ENCODE data around the gene MINDY2.
"Not testable (repeated sequence)": the region's sequence is repeated elsewhere in the genome, so short reads cannot be mapped to it uniquely, and the experiment has no call there.

Gene MINDY2

DNA sequence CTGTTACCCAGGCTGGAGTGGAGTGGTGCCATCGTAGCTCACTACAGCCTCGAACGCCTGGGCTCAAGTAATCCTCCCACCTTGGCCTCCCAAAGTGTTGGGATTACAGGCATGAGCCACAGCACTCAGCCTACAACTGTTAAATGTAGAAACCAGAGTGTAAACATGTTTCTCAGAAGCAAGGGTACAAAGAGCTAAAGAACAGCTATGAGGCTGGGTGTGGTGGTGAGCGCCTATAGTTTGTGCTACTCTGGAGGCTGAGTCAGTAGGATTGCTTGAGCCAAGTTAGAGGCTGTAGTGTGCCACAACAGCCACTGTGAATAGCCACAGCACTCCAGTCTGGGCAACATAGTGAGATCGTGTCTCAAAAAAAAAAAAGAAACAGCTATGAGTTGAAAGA lies 4.8 kb upstream of the MINDY2 start:
- Mint-ChIP-seq H3K4me3 (no peak overlapping the region), H3K36me3 (peaks cover 2% of the 10 kb centered on the region), H3K9me3 (ENCODE audit: low read depth) (peaks cover 5% of the 10 kb centered on the region), H3K4me1 (ENCODE audit: low read depth) (peaks cover 14% of the 10 kb centered on the region), H3K27me3 (no peaks in the 10 kb centered on the region), H3K27ac (no peak overlapping the region)

DNA sequence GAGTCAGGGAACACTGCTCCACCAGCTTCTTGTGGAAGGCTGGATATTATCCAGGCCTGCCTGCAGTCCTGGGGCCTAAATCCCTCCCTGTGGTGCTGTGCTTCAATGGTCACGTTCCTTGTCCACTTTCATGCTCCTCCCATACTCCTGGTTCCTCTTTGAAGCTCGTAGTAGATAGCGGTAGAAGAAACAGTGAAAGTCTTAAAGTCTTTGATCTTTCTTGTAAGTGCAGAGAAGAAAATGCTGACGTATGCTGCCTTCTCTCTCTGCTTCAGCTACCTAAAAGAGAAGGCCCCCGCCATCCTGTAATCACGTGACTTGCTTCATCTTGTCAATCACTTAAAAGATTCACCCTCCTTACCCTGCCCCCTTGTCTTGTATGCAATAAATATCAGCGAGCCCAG lies 2.5 kb upstream of the MINDY2 start:
- H3K27ac Mint-ChIP-seq: peak overlapping the region; percentile 66
- not testable (repeated sequence) for H3K36me3 Mint-ChIP-seq; H3K4me3 Mint-ChIP-seq; H3K27me3 Mint-ChIP-seq; H3K9me3 Mint-ChIP-seq (ENCODE audit: low read depth)
- peaks cover 14% of the 10 kb centered on the region for H3K4me1 Mint-ChIP-seq (ENCODE audit: low read depth)

DNA sequence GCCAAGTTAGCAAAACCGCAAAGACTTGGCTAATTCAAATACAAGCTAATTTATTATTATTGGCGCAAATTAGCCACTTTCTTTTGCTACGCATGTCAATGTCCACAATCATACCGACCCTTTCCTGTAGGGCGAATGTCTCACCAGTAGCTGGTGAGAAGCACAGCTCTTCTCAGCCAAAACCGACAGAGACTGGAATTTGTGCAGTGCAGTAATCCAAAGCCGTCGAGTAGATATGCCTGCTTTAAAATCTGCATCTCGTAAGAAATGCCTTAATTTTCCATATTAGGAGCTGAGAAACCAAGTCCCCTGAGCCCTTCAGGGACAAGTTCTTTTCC lies 614 bp upstream of the MINDY2 start:
- no peaks in the 10 kb centered on the region for H3K36me3 Mint-ChIP-seq
- peaks cover 14% of the 10 kb centered on the region for H3K4me1 Mint-ChIP-seq (ENCODE audit: low read depth)
- no peak overlapping the region for H3K4me3 Mint-ChIP-seq
- peak overlapping the region; percentile 95 for H3K27ac Mint-ChIP-seq
- no peaks in the 10 kb centered on the region for H3K27me3 Mint-ChIP-seq
- H3K9me3 Mint-ChIP-seq (ENCODE audit: low read depth): no peaks in the 10 kb centered on the region

DNA sequence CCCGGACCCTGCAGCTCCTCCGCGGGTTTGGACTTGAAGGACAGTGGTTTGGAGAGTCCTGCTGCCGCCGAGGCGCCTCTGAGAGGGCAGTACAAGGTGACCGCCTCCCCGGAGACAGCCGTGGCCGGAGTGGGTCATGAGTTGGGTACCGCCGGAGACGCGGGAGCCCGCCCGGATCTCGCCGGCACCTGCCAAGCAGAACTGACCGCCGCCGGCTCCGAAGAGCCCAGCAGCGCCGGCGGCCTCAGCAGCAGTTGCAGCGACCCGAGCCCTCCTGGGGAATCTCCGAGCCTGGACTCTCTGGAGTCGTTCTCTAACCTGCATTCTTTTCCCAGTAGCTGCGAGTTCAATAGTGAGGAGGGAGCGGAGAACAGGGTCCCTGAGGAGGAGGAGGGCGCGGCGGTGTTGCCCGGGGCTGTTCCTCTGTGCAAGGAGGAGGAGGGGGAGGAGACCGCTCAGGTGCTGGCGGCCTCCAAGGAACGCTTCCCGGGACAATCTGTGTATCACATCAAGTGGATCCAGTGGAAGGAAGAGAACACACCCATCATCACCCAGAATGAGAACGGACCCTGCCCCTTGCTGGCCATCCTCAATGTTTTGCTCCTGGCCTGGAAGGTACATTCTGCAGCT lies 634 bp downstream of the MINDY2 start:
- H3K27ac Mint-ChIP-seq: peak overlapping the region; percentile 89
- H3K4me1 Mint-ChIP-seq (ENCODE audit: low read depth): peaks cover 14% of the 10 kb centered on the region
- H3K9me3 Mint-ChIP-seq (ENCODE audit: low read depth): no peaks in the 10 kb centered on the region
- H3K36me3 Mint-ChIP-seq: no peaks in the 10 kb centered on the region
- H3K27me3 Mint-ChIP-seq: no peaks in the 10 kb centered on the region
- no peak overlapping the region for H3K4me3 Mint-ChIP-seq

DNA sequence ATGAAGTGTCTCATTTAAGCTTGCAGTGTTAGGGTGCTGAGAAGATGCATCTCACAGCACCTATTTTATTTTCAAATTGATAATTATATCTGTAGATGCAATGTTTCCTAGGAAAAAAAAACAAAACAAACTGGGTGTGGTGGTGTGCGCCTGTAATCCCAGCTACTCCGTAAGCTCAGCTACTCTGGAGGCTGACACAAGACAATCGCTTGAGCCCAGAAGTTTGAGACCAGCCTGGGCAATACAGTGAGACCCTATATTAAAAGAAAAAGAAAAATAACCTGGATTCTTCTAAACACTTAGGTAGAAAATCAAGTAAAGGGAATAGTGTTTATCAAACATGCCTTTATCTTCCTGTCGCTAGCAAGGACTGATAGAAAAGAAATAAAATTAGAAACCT lies 1.9 kb downstream of the MINDY2 start:
- Mint-ChIP-seq H3K36me3 (no peaks in the 10 kb centered on the region), H3K27me3 (no peaks in the 10 kb centered on the region), H3K4me1 (ENCODE audit: low read depth) (peaks cover 21% of the 10 kb centered on the region), H3K27ac (peak overlapping the region; percentile 22), H3K4me3 (no peak overlapping the region), H3K9me3 (ENCODE audit: low read depth) (no peaks in the 10 kb centered on the region)

DNA sequence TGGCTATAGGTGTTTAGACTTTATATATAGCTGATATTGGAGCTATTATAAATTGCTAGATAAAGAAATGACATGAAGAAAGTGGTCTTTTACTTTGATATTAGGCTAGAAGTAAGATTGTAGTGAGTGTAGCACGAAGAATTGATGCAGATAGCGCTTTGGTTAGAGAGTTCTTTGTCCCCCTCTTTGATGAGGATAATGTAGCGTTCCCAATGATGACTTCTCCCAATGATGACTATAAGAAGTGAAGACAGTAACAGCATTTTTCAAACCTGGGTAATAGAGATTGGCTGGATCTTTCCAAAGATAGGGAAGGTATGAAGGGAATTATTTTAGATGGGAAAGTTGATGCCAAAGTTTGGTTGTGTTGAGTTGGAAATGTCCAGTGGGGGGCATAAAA lies 4.3 kb downstream of the MINDY2 start:
- no peaks in the 10 kb centered on the region for H3K27me3 Mint-ChIP-seq
- no peak overlapping the region for H3K4me3 Mint-ChIP-seq
- H3K36me3 Mint-ChIP-seq: peaks cover 2% of the 10 kb centered on the region
- H3K9me3 Mint-ChIP-seq (ENCODE audit: low read depth): no peaks in the 10 kb centered on the region
- peaks cover 14% of the 10 kb centered on the region for H3K4me1 Mint-ChIP-seq (ENCODE audit: low read depth)
- no peak overlapping the region for H3K27ac Mint-ChIP-seq

DNA sequence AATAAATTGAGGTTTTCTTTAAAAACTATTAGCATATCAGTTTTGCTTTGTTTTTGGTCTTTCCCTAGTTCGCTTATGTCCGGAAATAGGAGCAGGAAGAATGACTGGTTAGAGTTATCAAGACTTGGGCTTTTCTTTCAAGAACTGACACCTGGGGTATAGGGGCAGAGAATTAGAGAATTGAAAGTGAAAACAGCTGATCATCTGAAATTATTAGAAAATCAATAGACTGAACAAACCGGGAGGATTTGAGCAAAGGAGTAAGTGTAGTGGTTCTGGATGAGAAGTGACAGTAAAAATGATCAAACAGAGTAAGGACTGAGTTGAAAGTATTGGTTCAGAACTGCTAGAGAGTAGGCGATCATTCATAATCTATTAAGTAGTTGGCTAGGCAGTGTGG lies 6.0 kb downstream of the MINDY2 start:
- Mint-ChIP-seq H3K4me1 (ENCODE audit: low read depth) (peaks cover 16% of the 10 kb centered on the region), H3K9me3 (ENCODE audit: low read depth) (no peaks in the 10 kb centered on the region), H3K36me3 (peaks cover 2% of the 10 kb centered on the region), H3K27ac (no peak overlapping the region), H3K4me3 (no peak overlapping the region), H3K27me3 (no peaks in the 10 kb centered on the region)

DNA sequence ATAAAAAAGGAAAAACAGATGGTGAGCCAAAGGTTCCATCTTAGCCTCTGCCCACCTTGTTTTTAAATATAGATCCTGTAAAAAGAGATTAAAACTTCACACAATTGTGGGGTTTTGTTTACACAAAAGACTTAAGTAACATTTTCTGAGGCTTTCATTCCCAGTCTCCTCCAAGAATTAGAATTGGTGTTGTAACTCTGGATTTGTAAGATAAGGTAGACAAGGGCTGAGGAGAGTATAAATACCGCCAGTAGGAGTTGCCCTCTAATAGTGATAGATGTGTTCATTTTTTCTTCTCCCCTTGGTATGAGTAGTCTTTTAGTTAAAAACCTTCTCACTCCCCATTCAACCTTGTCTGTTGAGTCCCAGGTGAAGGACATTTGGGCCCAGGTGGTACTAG lies 8.5 kb downstream of the MINDY2 start:
- Mint-ChIP-seq H3K4me1 (ENCODE audit: low read depth) (peaks cover 22% of the 10 kb centered on the region), H3K9me3 (ENCODE audit: low read depth) (no peaks in the 10 kb centered on the region), H3K4me3 (no peak overlapping the region), H3K36me3 (peaks cover 5% of the 10 kb centered on the region), H3K27me3 (no peaks in the 10 kb centered on the region), H3K27ac (no peak overlapping the region)

DNA sequence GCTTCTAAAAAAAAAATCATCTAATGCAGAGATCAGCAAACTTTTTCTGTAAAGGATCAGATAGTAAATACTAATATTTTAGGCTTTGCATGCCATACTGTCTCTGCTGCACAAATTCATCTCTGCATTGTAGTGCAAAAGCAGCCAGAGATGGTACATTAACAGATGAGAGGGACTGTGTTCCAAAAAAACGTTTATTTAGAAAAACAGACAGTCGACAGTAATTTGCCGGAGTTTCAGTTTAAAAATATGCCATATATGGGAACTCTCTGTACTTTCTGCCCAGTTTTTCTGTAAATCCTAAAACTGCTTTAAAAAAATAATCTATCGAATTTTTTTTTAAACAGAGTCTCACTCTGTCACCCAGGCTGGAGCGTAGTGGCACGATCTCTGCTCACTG lies 14.3 kb downstream of the MINDY2 start:
- no peaks in the 10 kb centered on the region for H3K27me3 Mint-ChIP-seq
- peaks cover 12% of the 10 kb centered on the region for H3K4me1 Mint-ChIP-seq (ENCODE audit: low read depth)
- H3K27ac Mint-ChIP-seq: no peak overlapping the region
- H3K4me3 Mint-ChIP-seq: no peak overlapping the region
- no peaks in the 10 kb centered on the region for H3K9me3 Mint-ChIP-seq (ENCODE audit: low read depth)
- H3K36me3 Mint-ChIP-seq: peaks cover 9% of the 10 kb centered on the region

DNA sequence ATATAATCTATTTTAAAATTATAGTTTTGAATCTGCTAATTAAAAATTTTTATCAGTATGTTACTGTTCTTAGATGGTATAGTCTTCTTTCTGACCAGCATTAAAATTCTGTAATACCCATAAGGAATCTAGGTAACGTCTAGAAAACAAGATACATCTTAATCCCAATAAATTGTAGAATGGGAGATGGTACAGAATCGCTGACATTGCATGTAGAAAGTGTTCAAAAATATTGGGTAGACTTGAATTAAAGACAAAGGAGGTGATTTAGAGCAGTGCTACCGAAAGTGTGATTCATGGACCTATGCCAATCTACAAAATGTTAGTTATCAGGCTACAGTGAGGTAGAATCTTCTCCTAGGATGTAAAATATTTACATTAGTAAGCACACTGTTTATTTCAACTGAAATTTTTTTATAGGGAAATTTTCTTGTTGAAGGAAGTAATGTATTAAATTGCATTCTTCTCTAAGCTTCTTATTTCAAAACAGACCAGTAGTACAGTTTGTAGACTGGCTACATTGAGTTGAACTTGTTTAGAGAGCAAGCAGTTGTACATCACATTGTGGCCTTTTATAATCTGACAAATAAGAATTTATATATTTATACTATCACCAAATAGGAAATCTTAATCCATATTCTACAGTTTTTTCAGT lies 17.1 kb downstream of the MINDY2 start:
- H3K27ac Mint-ChIP-seq: no peak overlapping the region
- no peaks in the 10 kb centered on the region for H3K27me3 Mint-ChIP-seq
- H3K4me1 Mint-ChIP-seq (ENCODE audit: low read depth): peaks cover 2% of the 10 kb centered on the region
- peaks cover 15% of the 10 kb centered on the region for H3K36me3 Mint-ChIP-seq
- no peak overlapping the region for H3K4me3 Mint-ChIP-seq
- H3K9me3 Mint-ChIP-seq (ENCODE audit: low read depth): no peaks in the 10 kb centered on the region

DNA sequence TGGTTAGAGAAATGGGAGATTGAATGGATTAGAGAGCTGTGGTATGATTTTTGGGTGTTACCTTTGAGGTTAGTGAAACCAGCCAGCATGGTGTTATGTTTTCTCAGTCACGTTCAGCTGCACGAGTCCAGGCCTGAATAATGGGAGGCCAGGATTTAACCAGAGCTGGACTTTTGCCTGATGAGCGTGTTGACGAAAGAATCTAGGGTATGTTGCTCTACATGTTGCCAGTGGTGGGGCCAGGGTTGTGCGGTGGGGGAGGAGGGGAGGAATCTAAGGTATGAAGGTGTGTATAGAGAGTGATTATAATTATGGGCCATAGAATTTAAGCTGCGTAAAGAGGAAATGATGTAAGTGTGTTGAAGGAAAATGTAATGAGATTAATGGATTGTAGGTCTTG lies 22.8 kb downstream of the MINDY2 start:
- no peaks in the 10 kb centered on the region for H3K9me3 Mint-ChIP-seq (ENCODE audit: low read depth)
- peaks cover 22% of the 10 kb centered on the region for H3K36me3 Mint-ChIP-seq
- peaks cover 15% of the 10 kb centered on the region for H3K4me1 Mint-ChIP-seq (ENCODE audit: low read depth)
- H3K27ac Mint-ChIP-seq: no peak overlapping the region
- no peaks in the 10 kb centered on the region for H3K27me3 Mint-ChIP-seq
- no peak overlapping the region for H3K4me3 Mint-ChIP-seq

DNA sequence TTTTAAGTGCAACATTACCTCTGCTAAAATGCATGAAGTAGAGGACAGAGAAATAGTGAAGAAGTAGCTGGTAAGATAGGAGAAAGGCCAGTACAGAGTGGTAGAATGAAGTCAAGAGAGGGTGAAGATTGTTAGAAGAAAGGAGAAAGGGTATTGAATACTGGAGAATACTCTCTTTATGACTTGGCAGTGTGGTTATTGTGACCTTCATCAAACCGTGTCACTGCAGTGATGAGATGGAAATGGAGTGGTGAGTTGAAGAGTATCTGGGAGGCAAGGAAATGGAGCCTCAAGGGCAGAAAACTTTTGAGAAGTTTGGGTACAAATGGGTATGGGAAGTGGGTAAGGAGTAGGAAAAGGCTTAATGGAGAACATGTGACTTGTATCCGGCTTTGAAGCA lies 24.7 kb downstream of the MINDY2 start:
- no peak overlapping the region for H3K27ac Mint-ChIP-seq
- peaks cover 22% of the 10 kb centered on the region for H3K36me3 Mint-ChIP-seq
- H3K4me1 Mint-ChIP-seq (ENCODE audit: low read depth): peaks cover 26% of the 10 kb centered on the region
- H3K9me3 Mint-ChIP-seq (ENCODE audit: low read depth): no peaks in the 10 kb centered on the region
- no peaks in the 10 kb centered on the region for H3K27me3 Mint-ChIP-seq
- no peak overlapping the region for H3K4me3 Mint-ChIP-seq

DNA sequence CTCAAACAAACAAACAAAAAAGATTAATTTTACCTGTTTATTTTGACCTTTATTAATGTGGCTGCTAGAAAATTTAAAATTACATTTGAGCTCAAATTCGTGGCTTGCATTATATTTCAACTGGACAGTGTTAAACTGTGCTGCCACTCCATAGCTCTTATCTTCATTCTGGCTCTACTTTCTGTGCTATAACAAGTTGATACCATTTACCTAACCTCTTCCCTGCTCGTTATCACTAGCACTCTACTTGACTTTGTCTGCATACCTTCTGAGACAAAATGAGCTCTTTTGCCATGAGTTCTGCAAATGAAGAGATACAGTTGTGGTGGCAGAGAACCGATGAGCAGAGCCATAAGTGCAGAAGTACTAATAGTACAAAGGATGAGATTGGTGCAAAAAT lies 26.4 kb downstream of the MINDY2 start:
- no peak overlapping the region for H3K4me3 Mint-ChIP-seq
- no peaks in the 10 kb centered on the region for H3K9me3 Mint-ChIP-seq (ENCODE audit: low read depth)
- peaks cover 26% of the 10 kb centered on the region for H3K4me1 Mint-ChIP-seq (ENCODE audit: low read depth)
- no peak overlapping the region for H3K27ac Mint-ChIP-seq
- H3K27me3 Mint-ChIP-seq: no peaks in the 10 kb centered on the region
- peaks cover 21% of the 10 kb centered on the region for H3K36me3 Mint-ChIP-seq

DNA sequence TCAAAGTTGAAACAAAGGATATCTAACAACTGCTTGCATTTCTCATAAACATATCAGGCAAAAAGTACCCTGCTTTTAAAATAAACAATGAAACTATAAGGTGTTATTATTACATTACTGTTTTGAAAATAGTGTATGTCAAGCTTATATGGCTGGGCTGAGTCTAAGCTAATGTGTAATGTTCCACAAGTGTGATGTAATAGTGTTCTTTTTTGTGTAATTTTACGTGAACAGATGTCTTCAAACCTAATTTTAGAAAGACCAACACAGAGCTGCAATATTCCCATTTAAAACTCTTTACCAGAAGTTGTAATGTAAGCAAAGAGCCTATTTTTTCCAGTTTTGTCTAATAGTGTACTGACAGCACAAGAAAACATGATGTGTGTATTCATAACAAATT lies 34.0 kb downstream of the MINDY2 start:
- no peaks in the 10 kb centered on the region for H3K27me3 Mint-ChIP-seq

DNA sequence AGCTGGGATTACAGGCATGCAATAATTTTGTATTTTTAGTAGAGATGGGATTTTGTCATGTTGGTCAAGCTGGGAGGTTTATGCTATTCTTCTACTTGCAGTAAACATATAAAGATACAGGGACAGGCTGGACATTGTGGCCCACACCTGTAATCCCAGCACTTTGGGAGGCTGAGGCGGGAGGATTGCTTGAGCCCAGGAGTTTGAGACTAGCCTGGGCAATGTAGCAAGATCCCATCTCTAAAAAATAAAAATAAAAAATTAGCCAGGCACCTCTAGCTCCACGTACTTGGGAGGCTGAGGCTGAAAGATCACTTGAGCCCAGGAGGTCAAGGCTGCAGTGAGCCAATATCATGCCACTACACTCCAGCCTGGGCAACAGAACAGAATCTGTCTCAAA lies 52.2 kb downstream of the MINDY2 start:
- H3K27ac Mint-ChIP-seq; H3K9me3 Mint-ChIP-seq (ENCODE audit: low read depth); H3K27me3 Mint-ChIP-seq; H3K36me3 Mint-ChIP-seq; H3K4me1 Mint-ChIP-seq (ENCODE audit: low read depth); H3K4me3 Mint-ChIP-seq: not testable (repeated sequence)

More for the DNA sequence above, 34.0 kb downstream of the MINDY2 start:
- Mint-ChIP-seq H3K9me3 (ENCODE audit: low read depth) (no peaks in the 10 kb centered on the region), H3K4me3 (no peak overlapping the region), H3K27ac (no peak overlapping the region), H3K4me1 (ENCODE audit: low read depth) (peaks cover 7% of the 10 kb centered on the region), H3K36me3 (peaks cover 18% of the 10 kb centered on the region)

DNA sequence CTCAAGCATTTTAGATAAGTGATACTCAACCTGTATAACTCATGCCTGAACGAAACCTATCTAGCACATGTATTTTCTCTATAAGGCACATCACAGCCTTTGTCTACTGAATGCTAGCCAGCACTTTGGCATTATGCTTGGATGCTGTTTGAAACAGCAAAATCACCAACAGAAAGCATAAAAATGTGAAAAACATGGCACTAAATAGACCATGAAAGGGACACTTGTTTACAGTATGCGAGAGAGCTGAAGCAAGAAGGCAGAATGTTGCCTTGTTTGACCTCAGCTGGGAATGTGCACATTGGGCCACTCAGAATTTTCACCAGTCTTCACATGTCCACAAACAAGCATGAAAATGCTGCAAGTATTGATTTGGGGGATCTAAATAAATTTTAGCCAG lies 59.5 kb downstream of the MINDY2 start:
- Mint-ChIP-seq H3K9me3 (ENCODE audit: low read depth) (no peaks in the 10 kb centered on the region), H3K4me3 (no peak overlapping the region), H3K27me3 (no peaks in the 10 kb centered on the region), H3K4me1 (ENCODE audit: low read depth) (no peaks in the 10 kb centered on the region), H3K27ac (no peak overlapping the region), H3K36me3 (peaks cover 12% of the 10 kb centered on the region)

All from activated naive CD8-positive, alpha-beta T cell (primary cell).